HUES6 (cell line): Measurements from ENCODE around the gene OR6J1.
"Not testable (repeated sequence)": the region's sequence is repeated elsewhere in the genome, so short reads cannot be mapped to it uniquely, and the experiment has no call there.

Experiments used
- H3K27ac ChIP-seq: 2 replicates; pipeline ENCODE4 v1.7.0; 2013; ENCODE audit warnings: low read depth, mild to moderate bottlenecking, low read length, inconsistent platforms
- H3K27me3 ChIP-seq: 2 replicates; pipeline ENCODE4 v1.6.1; 2013; ENCODE audit warnings: low read length; ENCODE audit not compliant: control insufficient read depth, insufficient read depth
- H3K36me3 ChIP-seq: 2 replicates; pipeline ENCODE4 v1.6.1; 2013; ENCODE audit warnings: low read length; ENCODE audit not compliant: control insufficient read depth, insufficient read depth
- H3K4me1 ChIP-seq: 2 replicates; pipeline ENCODE4 v1.6.1; 2013; ENCODE audit warnings: low read length; ENCODE audit not compliant: control insufficient read depth, insufficient read depth
- H3K4me3 ChIP-seq: 2 replicates; pipeline ENCODE4 v1.5.1; 2013; ENCODE audit warnings: low read depth, low read length
- H3K9ac ChIP-seq: one replicate; pipeline ENCODE4 v1.6.1; 2013; ENCODE audit warnings: mild to moderate bottlenecking, low read length
- H3K9me3 ChIP-seq: 2 replicates; pipeline ENCODE4 v1.6.1; 2013; ENCODE audit warnings: low read depth, low read length; ENCODE audit not compliant: control insufficient read depth, insufficient read depth

OR6J1 gene

GRCh38 chr14:22644305-22644635 is at the start of gene OR6J1:
OR6J1 (minus strand) TSS chr14:22644352; CDS start chr14:22634811, 9,541 bp downstream.
- no peaks in the 10 kb centered on the region for H3K27me3 ChIP-seq
- no peak within 1 kb of the TSS for H3K9ac ChIP-seq
- no peak within 1 kb of the TSS for H3K27ac ChIP-seq
- no peaks in the 10 kb centered on the region for H3K9me3 ChIP-seq
- no peaks in the 10 kb centered on the region for H3K4me1 ChIP-seq
- no peaks in the 10 kb centered on the region for H3K36me3 ChIP-seq
- no peak within 1 kb of the TSS for H3K4me3 ChIP-seq

GRCh38 chr14:22692194-22692593 is 48.0 kb upstream of the OR6J1 start:
- Histone ChIP-seq H3K4me1 (no peaks in the 10 kb centered on the region), H3K9ac (no peak overlapping the region), H3K36me3 (no peaks in the 10 kb centered on the region), H3K27ac (no peak overlapping the region), H3K27me3 (no peaks in the 10 kb centered on the region), H3K4me3 (no peak overlapping the region), H3K9me3 (peaks cover 5% of the 10 kb centered on the region; the same call in 1 of the 2 replicates)

- Histone ChIP-seq H3K27ac (no peak overlapping the region), H3K4me3 (no peak overlapping the region), H3K4me1 (peaks cover 5% of the 10 kb centered on the region), H3K27me3 (no peaks in the 10 kb centered on the region), H3K9me3 (peaks cover 5% of the 10 kb centered on the region; the same call in 1 of the 2 replicates), H3K9ac (no peak overlapping the region), H3K36me3 (no peaks in the 10 kb centered on the region)
These were observed 47.0 kb upstream of the OR6J1 start for GRCh38 chr14:22691171-22691570.

- no peaks in the 10 kb centered on the region for H3K36me3 ChIP-seq
- no peak overlapping the region for H3K9ac ChIP-seq
- peaks cover 5% of the 10 kb centered on the region; the same call in 1 of the 2 replicates for H3K9me3 ChIP-seq
- H3K27me3 ChIP-seq: no peaks in the 10 kb centered on the region
- H3K4me1 ChIP-seq: peaks cover 14% of the 10 kb centered on the region
- no peak overlapping the region for H3K27ac ChIP-seq
- H3K4me3 ChIP-seq: no peak overlapping the region
These were observed 45.0 kb upstream of the OR6J1 start for GRCh38 chr14:22689199-22689598.

GRCh38 chr14:22687969-22688368 is 43.8 kb upstream of the OR6J1 start:
- not testable (repeated sequence) for H3K4me3 ChIP-seq, H3K9ac ChIP-seq, H3K9me3 ChIP-seq, H3K36me3 ChIP-seq, H3K27ac ChIP-seq, H3K27me3 ChIP-seq
- H3K4me1 ChIP-seq: peaks cover 14% of the 10 kb centered on the region

- not testable (repeated sequence) for H3K9ac ChIP-seq, H3K9me3 ChIP-seq, H3K27ac ChIP-seq, H3K27me3 ChIP-seq, H3K36me3 ChIP-seq
- Histone ChIP-seq H3K4me3 (peak overlapping the region; percentile 25; the same call in 1 of the 2 replicates), H3K4me1 (peaks cover 14% of the 10 kb centered on the region)
These were observed 42.0 kb upstream of the OR6J1 start for GRCh38 chr14:22686176-22686611.

GRCh38 chr14:22685467-22685866 is 41.3 kb upstream of the OR6J1 start:
- H3K4me1 ChIP-seq: peaks cover 14% of the 10 kb centered on the region
- H3K9me3 ChIP-seq: no peaks in the 10 kb centered on the region
- no peaks in the 10 kb centered on the region for H3K27me3 ChIP-seq
- H3K27ac ChIP-seq: no peak overlapping the region
- no peaks in the 10 kb centered on the region for H3K36me3 ChIP-seq
- no peak overlapping the region for H3K9ac ChIP-seq
- peak overlapping the region; percentile 25; the same call in 1 of the 2 replicates for H3K4me3 ChIP-seq

- not testable (repeated sequence) for H3K27ac ChIP-seq, H3K9me3 ChIP-seq, H3K9ac ChIP-seq, H3K4me3 ChIP-seq, H3K36me3 ChIP-seq, H3K27me3 ChIP-seq
- H3K4me1 ChIP-seq: peaks cover 14% of the 10 kb centered on the region
These were observed 39.3 kb upstream of the OR6J1 start for GRCh38 chr14:22683428-22683827.

GRCh38 chr14:22678221-22678620 is 34.1 kb upstream of the OR6J1 start:
- no peak overlapping the region for H3K9ac ChIP-seq
- no peaks in the 10 kb centered on the region for H3K4me1 ChIP-seq
- no peak overlapping the region for H3K4me3 ChIP-seq
- H3K27ac ChIP-seq: no peak overlapping the region
- H3K36me3 ChIP-seq: no peaks in the 10 kb centered on the region
- H3K27me3 ChIP-seq: no peaks in the 10 kb centered on the region
- no peaks in the 10 kb centered on the region for H3K9me3 ChIP-seq

GRCh38 chr14:22677551-22677950 is 33.4 kb upstream of the OR6J1 start:
- H3K36me3 ChIP-seq, H3K9ac ChIP-seq, H3K27me3 ChIP-seq, H3K27ac ChIP-seq, H3K9me3 ChIP-seq, H3K4me1 ChIP-seq, H3K4me3 ChIP-seq: not testable (repeated sequence)

GRCh38 chr14:22671622-22672021 is 27.5 kb upstream of the OR6J1 start:
- no peak overlapping the region for H3K4me3 ChIP-seq
- no peak overlapping the region for H3K27ac ChIP-seq
- H3K9me3 ChIP-seq: no peaks in the 10 kb centered on the region

GRCh38 chr14:22668863-22669262 is 24.7 kb upstream of the OR6J1 start:
- Histone ChIP-seq H3K4me3 (no peak overlapping the region), H3K27me3 (no peaks in the 10 kb centered on the region), H3K9ac (no peak overlapping the region), H3K36me3 (no peaks in the 10 kb centered on the region), H3K4me1 (no peaks in the 10 kb centered on the region), H3K27ac (no peak overlapping the region), H3K9me3 (no peaks in the 10 kb centered on the region)

More at GRCh38 chr14:22671622-22672021, 27.5 kb upstream of the OR6J1 start:
- Histone ChIP-seq H3K9ac (no peak overlapping the region), H3K27me3 (no peaks in the 10 kb centered on the region), H3K4me1 (no peaks in the 10 kb centered on the region), H3K36me3 (no peaks in the 10 kb centered on the region)
